ENCODE data around the gene BTBD9.
"Not testable (repeated sequence)": the region's sequence is repeated elsewhere in the genome, so short reads cannot be mapped to it uniquely, and the experiment has no call there.

The BTBD9 gene

GRCh38 chr6:38348371-38348770, 291.4 kb downstream of the BTBD9 start:
- no peak for TF ChIP-seq POLR2A (IDR thresholded peaks at IDR 0.05; ENCODE audit: low read length)
- no peak for TF ChIP-seq GATA1 (IDR thresholded peaks at IDR 0.05; ENCODE audit: low read depth, low read length)
- DNase-seq: no peak

GRCh38 chr6:38347829-38348228, 291.9 kb downstream of the BTBD9 start:
- not testable (repeated sequence) for DNase-seq

DNA sequence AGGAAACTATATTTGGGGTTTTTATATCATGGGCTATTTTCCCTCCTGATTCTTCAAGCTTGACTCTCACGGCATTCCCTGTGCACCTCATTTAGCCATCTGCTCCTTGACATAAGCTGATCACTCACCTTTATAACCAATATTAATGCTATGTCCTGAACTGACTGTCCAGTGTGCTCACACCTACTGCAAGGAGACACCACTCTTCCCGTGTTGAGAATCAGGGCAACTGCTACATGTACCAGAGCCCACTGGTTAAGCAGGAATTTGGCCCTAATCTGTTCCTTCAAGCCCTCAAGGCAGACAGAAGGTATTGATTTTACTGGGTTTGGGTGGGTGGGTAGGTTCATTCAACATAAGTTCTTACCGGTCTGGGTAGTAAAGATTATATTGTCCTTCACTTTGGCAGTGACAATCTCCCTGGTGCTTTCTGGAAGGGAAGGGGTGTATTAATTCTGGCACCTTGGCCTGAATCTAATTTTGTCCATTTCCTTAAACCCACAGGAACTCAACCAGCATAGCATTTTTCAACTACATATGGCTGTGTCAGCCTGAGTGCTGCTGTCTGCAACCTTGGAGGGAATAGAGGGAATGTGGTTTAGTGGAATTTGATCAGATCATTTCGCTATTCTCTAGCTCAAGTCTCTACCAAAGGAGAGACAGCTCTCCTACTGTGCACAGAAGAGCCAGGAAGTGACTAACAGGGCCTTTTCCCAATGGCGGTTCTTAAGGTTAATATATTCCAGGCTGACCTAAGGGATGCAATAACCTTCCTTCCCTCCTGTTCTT, 293.2 kb downstream of the BTBD9 start:
- no peak for TF ChIP-seq GATA1 (IDR thresholded peaks at IDR 0.05; ENCODE audit: low read depth, low read length)
- TF ChIP-seq POLR2A (IDR thresholded peaks at IDR 0.05; ENCODE audit: low read length): no peak

GRCh38 chr6:38345586-38345985, 294.1 kb downstream of the BTBD9 start:
- no peak for TF ChIP-seq GATA1 (IDR thresholded peaks at IDR 0.05; ENCODE audit: low read depth, low read length)
- TF ChIP-seq POLR2A (IDR thresholded peaks at IDR 0.05; ENCODE audit: low read length): no peak
- no peak for DNase-seq

More for the DNA sequence above, 293.2 kb downstream of the BTBD9 start:
- no peak for DNase-seq

- TF ChIP-seq POLR2A (IDR thresholded peaks at IDR 0.05; ENCODE audit: low read length) (no peak), GATA1 (IDR thresholded peaks at IDR 0.05; ENCODE audit: low read depth, low read length) (no peak)
- DNase-seq: no peak
These were observed 298.2 kb downstream of the BTBD9 start for GRCh38 chr6:38341496-38341895.

DNA sequence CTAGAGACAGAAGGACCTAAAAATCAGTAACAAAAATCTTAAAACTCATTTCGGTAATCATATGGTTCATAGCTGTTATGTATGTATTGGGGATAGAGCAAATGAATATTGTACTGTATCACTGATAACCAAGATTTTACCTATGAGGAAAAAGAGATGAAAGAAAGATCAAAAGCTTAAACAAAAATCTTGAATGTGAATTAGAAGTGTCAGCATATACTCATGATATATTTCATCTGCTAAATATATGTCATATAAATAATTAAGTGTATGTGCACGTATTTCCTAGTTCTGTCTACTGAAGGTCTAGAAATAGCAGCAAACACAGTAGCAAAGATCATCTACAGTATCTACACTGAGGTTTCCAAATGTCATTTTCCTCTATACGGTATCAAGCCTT, 299.8 kb downstream of the BTBD9 start:
- TF ChIP-seq POLR2A (IDR thresholded peaks at IDR 0.05; ENCODE audit: low read length) (no peak), GATA1 (IDR thresholded peaks at IDR 0.05; ENCODE audit: low read depth, low read length) (no peak)

DNA sequence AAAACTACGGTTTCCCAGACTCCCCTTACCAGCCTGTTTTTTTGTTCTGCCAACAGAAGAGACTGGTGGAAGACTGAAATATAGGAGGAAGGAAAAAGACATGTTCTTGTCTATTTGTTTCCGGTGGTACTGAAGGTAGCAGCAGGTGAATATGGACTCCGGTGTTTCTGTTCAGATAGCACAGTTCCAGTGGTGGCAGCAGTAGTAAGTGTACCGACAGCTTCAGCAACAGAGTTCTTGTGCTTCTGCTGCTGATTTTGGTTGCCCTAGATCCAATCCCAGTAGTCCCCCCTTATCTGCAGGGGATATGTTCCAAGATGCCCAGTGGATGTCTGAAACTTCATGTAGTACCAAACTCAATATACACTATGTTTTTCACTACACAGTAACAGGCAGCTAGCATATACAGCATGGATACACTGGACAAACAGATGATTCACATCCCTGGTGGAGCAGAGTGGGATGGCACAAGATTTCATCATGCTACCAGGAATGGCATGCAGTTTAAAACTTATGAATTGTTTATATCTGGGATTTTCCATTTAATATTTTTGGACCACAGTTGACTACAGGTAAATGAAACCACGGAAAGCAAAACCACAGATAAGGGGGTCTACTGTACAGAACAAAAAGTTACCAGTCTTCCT, 301.8 kb downstream of the BTBD9 start:
- DNase-seq: no peak

More for the DNA sequence above, 299.8 kb downstream of the BTBD9 start:
- no peak for DNase-seq

GRCh38 chr6:38336922-38337321, 302.8 kb downstream of the BTBD9 start:
- TF ChIP-seq POLR2A (IDR thresholded peaks at IDR 0.05; ENCODE audit: low read length) (no peak), GATA1 (IDR thresholded peaks at IDR 0.05; ENCODE audit: low read depth, low read length) (no peak)
- no peak for DNase-seq

More for the DNA sequence above, 301.8 kb downstream of the BTBD9 start:
- no peak for TF ChIP-seq POLR2A (IDR thresholded peaks at IDR 0.05; ENCODE audit: low read length)
- TF ChIP-seq GATA1 (IDR thresholded peaks at IDR 0.05; ENCODE audit: low read depth, low read length): no peak

DNA sequence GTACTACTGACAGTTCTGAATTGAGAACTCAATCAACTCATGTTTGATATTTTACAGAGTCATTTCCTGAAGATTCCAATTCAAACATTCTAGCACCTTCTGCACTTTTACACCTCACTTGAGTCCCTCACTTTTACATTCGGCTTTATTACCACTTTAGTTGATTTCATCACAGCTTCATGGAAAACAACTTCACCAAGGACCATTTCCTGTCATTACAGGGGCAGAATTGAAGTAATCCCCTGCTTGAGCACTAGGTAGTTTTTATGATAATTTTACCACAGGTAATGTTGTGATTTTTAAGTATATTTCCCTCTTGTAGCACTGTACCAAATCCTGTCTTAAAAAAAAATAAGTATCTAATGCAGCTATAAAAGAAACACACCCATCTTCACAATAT, 312.9 kb downstream of the BTBD9 start:
- no peak for TF ChIP-seq POLR2A (IDR thresholded peaks at IDR 0.05; ENCODE audit: low read length)
- TF ChIP-seq GATA1 (IDR thresholded peaks at IDR 0.05; ENCODE audit: low read depth, low read length): no peak
- no peak for DNase-seq

GRCh38 chr6:38323216-38323615, 316.5 kb downstream of the BTBD9 start:
- no peak for DNase-seq
- TF ChIP-seq GATA1 (IDR thresholded peaks at IDR 0.05; ENCODE audit: low read depth, low read length) (no peak), POLR2A (IDR thresholded peaks at IDR 0.05; ENCODE audit: low read length) (no peak)

- no peak for DNase-seq
- TF ChIP-seq GATA1 (IDR thresholded peaks at IDR 0.05; ENCODE audit: low read depth, low read length): no peak
- TF ChIP-seq POLR2A (IDR thresholded peaks at IDR 0.05; ENCODE audit: low read length): no peak
These were observed 317.6 kb downstream of the BTBD9 start for GRCh38 chr6:38322138-38322537.

DNA sequence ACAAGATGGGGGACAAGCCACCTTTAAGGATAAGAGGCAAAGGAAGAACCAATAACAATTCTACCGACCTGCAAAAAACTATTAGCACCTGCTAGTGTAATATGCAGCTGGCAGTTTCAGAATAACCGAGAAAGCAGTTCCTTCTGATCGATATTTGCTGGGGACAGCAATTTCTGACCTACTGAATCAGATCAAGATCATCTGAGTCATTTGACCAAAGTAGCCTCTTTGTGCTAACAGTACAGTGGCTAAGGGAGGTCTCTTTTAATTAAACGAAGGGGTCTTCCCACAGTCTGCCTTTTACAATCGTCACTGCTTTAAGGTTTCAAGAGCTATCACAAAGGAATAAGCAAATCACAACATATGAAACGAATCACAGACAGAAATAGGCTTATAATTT, 318.9 kb downstream of the BTBD9 start:
- TF ChIP-seq GATA1 (IDR thresholded peaks at IDR 0.05; ENCODE audit: low read depth, low read length): no peak
- no peak for TF ChIP-seq POLR2A (IDR thresholded peaks at IDR 0.05; ENCODE audit: low read length)
- DNase-seq: no peak

- TF ChIP-seq GATA1 (IDR thresholded peaks at IDR 0.05; ENCODE audit: low read depth, low read length) (no peak), POLR2A (IDR thresholded peaks at IDR 0.05; ENCODE audit: low read length) (no peak)
- DNase-seq: no peak
These were observed 319.4 kb downstream of the BTBD9 start for GRCh38 chr6:38320358-38320757.

DNA sequence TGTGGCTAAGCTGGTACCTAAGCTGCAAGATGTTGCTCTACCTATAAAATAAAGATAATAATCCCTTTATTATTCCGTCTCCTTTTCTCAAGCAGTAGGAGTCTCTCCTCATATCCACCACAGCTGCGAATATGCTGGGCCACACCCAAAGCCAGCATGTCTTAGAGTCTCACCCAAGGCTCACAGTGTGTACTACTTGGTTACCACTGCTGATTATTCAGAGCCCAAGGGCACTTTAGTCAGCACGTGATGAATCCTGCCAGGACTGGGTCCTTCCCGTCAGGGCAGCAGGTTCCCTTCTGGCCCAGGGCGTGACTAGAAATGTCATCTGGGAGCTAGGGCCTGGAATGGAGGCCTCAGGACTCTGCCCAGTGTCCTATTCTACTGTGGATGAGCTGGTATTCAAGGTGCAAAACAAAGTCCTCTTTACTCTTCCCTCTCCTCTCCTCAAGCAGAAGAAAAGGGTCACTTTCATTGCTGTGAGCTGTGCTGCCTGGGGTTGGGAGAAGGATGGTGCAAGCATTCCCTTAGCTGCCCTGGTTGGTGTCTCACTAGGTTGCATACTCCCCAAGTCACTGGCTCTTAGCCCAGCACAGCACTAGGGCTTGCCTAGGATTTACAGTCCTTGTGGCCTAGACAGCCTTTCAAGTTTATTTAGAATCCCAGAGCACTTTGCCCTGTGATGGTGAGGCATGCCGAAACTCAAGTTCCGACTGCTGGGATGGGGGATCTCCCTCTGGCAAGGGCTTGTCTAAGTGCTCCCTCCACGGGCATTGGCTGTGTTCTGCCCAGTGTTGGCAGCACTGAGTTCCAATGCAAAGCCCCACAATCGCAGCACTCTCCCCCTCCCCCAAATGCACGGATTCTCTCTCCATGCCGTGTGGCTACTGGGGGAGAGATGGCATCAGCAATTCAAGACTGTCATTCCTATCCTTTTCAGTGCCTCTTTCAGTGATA, 320.2 kb downstream of the BTBD9 start:
- no peak for DNase-seq
- TF ChIP-seq GATA1 (IDR thresholded peaks at IDR 0.05; ENCODE audit: low read depth, low read length): no peak
- TF ChIP-seq POLR2A (IDR thresholded peaks at IDR 0.05; ENCODE audit: low read length): no peak

Measured in erythroblast (primary cell).